IPS DF 6.9 (cell line): ENCODE data around the gene LPCAT1.

Experiments used
- DNase-seq: peaks from one replicate; pipeline ENCODE4 v3.0.0-alpha.2; 2013; ENCODE audit warnings: low read depth, low spot score
- H3K27ac ChIP-seq: one replicate; pipeline ENCODE4 v1.5.1; 2013; ENCODE audit warnings: low read length, control low read depth
- H3K27me3 ChIP-seq: 2 replicates; pipeline ENCODE4 v1.6.1; 2013; ENCODE audit warnings: mild to moderate bottlenecking, low read length; ENCODE audit not compliant: control insufficient read depth, insufficient read depth
- H3K36me3 ChIP-seq: 2 replicates; pipeline ENCODE4 v1.6.1; 2013; ENCODE audit warnings: low read length; ENCODE audit not compliant: control insufficient read depth, insufficient read depth
- H3K4me1 ChIP-seq: 2 replicates; pipeline ENCODE4 v1.6.1; 2013; ENCODE audit warnings: low read length; ENCODE audit not compliant: control insufficient read depth, insufficient read depth
- H3K4me3 ChIP-seq: 2 replicates; pipeline ENCODE4 v1.5.1; 2013; ENCODE audit warnings: mild to moderate bottlenecking, low read length
- H3K9me3 ChIP-seq: 2 replicates; pipeline ENCODE4 v1.6.1; 2013; ENCODE audit warnings: low read length, inconsistent platforms; ENCODE audit not compliant: control insufficient read depth, insufficient read depth
- WGBS: extraction: QIAGEN DNeasy Blood & Tissue Kit; methylation state at CpG from one replicate; pipeline ENCODE4 v1.1.7; 2013; ENCODE audit warnings: mixed read lengths, missing lambda C conversion rate; ENCODE audit not compliant: insufficient read length, insufficient coverage; 5-methylcytosine and 5-hydroxymethylcytosine counted together

The LPCAT1 gene

GRCh38 chr5:1438871-1439270, 84.9 kb downstream of the LPCAT1 start:
- H3K4me3 ChIP-seq: no peak overlapping the region
- no peak for DNase-seq
- peaks cover 11% of the 10 kb centered on the region for H3K27me3 ChIP-seq
- no CpG with 5 or more reads among the region's 21 CpGs for WGBS
- no peaks in the 10 kb centered on the region for H3K36me3 ChIP-seq
- H3K27ac ChIP-seq: no peak overlapping the region
- no peaks in the 10 kb centered on the region; the same call in 1 of the 2 replicates for H3K9me3 ChIP-seq
- no peaks in the 10 kb centered on the region for H3K4me1 ChIP-seq

GRCh38 chr5:1437876-1438559, 85.7 kb downstream of the LPCAT1 start:
- Histone ChIP-seq H3K4me1 (no peaks in the 10 kb centered on the region), H3K9me3 (no peaks in the 10 kb centered on the region; the same call in 1 of the 2 replicates), H3K27ac (no peak overlapping the region), H3K36me3 (no peaks in the 10 kb centered on the region), H3K4me3 (no peak overlapping the region), H3K27me3 (peaks cover 3% of the 10 kb centered on the region; the same call in 1 of the 2 replicates)
- no CpG with 5 or more reads among the region's 25 CpGs for WGBS
- no peak for DNase-seq

GRCh38 chr5:1437226-1437829, 86.4 kb downstream of the LPCAT1 start:
- Histone ChIP-seq H3K9me3 (no peaks in the 10 kb centered on the region; the same call in 1 of the 2 replicates), H3K36me3 (no peaks in the 10 kb centered on the region), H3K27me3 (peaks cover 2% of the 10 kb centered on the region; the same call in 1 of the 2 replicates), H3K27ac (no peak overlapping the region), H3K4me1 (no peaks in the 10 kb centered on the region), H3K4me3 (no peak overlapping the region)
- DNase-seq: no peak
- WGBS: no CpG with 5 or more reads among the region's 11 CpGs

- H3K4me1 ChIP-seq: no peaks in the 10 kb centered on the region
- no peak overlapping the region for H3K27ac ChIP-seq
- no CpG with 5 or more reads among the region's 16 CpGs for WGBS
- no peaks in the 10 kb centered on the region for H3K27me3 ChIP-seq
- H3K4me3 ChIP-seq: no peak overlapping the region
- H3K9me3 ChIP-seq: no peaks in the 10 kb centered on the region; the same call in 1 of the 2 replicates
- no peaks in the 10 kb centered on the region for H3K36me3 ChIP-seq
- no peak for DNase-seq
Measured at GRCh38 chr5:1436681-1437080, 87.1 kb downstream of the LPCAT1 start.

- Histone ChIP-seq H3K4me1 (no peaks in the 10 kb centered on the region), H3K4me3 (no peak overlapping the region), H3K27me3 (no peaks in the 10 kb centered on the region), H3K36me3 (no peaks in the 10 kb centered on the region), H3K27ac (no peak overlapping the region), H3K9me3 (no peaks in the 10 kb centered on the region; the same call in 1 of the 2 replicates)
- WGBS: no CpG with 5 or more reads among the region's 10 CpGs
- no peak for DNase-seq
Measured at GRCh38 chr5:1436036-1436435, 87.7 kb downstream of the LPCAT1 start.

DNA sequence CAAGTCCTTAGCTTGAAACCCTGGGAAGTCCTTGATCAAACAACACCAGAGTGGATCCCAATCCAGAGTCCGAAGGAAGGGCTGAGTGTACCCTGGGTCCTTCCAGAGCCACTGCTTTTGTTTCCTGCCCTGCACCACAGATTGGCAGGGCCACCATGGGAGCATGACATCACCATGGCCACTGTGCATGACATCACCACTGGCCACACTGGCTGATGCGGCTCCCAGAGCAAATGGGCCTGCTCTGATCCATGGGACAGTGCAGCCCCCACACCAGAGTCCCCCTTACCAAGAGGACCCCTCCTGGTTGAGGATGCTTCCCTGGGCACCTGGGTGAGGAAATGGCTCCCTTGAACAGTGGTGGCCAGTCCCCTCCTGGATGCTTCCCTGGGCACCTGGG, 88.4 kb downstream of the LPCAT1 start:
- H3K27ac ChIP-seq: no peak overlapping the region
- H3K4me3 ChIP-seq: no peak overlapping the region
- H3K4me1 ChIP-seq: no peaks in the 10 kb centered on the region
- no peaks in the 10 kb centered on the region for H3K27me3 ChIP-seq
- no peaks in the 10 kb centered on the region; the same call in 1 of the 2 replicates for H3K9me3 ChIP-seq
- DNase-seq: no peak
- WGBS: no CpG with 5 or more reads among the region's 2 CpGs
- no peaks in the 10 kb centered on the region for H3K36me3 ChIP-seq

DNA sequence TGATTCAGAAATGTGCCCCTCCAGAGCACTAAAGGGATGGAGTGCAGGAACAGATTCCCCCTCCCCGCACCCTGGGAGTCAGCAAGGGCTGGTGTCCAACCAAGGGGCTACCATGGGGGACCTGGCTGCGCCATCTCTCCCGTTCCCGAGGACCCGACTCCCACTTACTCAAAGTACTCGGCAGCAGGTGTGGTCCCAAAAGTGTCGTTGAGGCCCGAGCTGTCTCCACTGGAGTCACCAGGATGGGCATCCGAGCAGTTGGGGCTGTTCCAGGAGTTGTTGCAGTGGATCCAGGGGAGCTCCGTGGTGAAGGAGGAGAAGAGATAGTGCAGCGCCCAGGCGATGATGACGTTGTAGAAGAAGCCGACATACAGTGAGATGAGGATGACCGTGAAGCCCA, 91.5 kb downstream of the LPCAT1 start:
- H3K9me3 ChIP-seq: peaks cover 3% of the 10 kb centered on the region; the same call in 1 of the 2 replicates

DNA sequence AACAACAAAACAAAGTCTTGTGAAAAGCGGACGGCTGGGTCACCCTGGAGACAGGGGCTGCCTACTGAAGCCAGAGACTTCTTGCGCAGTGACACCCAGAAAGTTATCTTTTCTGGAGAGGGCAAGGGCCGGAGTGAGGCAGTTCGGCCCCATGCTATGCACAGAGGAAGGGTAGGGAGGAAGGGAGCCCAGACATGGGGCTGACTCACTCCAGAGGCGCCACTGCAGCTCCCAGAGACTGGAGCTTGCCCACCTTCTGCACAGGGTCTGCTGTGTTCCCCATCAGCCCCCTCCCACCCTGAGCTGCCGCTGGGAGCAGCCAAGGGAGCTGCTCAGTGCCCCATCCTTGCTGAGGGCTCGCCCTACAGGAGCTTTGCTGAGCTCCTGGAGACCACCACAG, 91.9 kb downstream of the LPCAT1 start:
- Histone ChIP-seq H3K4me1 (no peaks in the 10 kb centered on the region), H3K36me3 (no peaks in the 10 kb centered on the region), H3K9me3 (peaks cover 3% of the 10 kb centered on the region; the same call in 1 of the 2 replicates), H3K27me3 (no peaks in the 10 kb centered on the region), H3K4me3 (no peak overlapping the region), H3K27ac (no peak overlapping the region)
- no peak for DNase-seq
- WGBS: no CpG with 5 or more reads among the region's 8 CpGs

More for the DNA sequence above, 91.5 kb downstream of the LPCAT1 start:
- WGBS: no CpG with 5 or more reads among the region's 15 CpGs
- Histone ChIP-seq H3K4me3 (no peak overlapping the region), H3K27me3 (no peaks in the 10 kb centered on the region), H3K27ac (no peak overlapping the region), H3K4me1 (no peaks in the 10 kb centered on the region), H3K36me3 (no peaks in the 10 kb centered on the region)
- DNase-seq: no peak

GRCh38 chr5:1431021-1431811, 92.5 kb downstream of the LPCAT1 start:
- Histone ChIP-seq H3K36me3 (no peaks in the 10 kb centered on the region), H3K4me1 (no peaks in the 10 kb centered on the region), H3K27ac (no peak overlapping the region), H3K4me3 (no peak overlapping the region), H3K27me3 (no peaks in the 10 kb centered on the region), H3K9me3 (peaks cover 3% of the 10 kb centered on the region; the same call in 1 of the 2 replicates)
- DNase-seq: no peak
- no CpG with 5 or more reads among the region's 33 CpGs for WGBS

DNA sequence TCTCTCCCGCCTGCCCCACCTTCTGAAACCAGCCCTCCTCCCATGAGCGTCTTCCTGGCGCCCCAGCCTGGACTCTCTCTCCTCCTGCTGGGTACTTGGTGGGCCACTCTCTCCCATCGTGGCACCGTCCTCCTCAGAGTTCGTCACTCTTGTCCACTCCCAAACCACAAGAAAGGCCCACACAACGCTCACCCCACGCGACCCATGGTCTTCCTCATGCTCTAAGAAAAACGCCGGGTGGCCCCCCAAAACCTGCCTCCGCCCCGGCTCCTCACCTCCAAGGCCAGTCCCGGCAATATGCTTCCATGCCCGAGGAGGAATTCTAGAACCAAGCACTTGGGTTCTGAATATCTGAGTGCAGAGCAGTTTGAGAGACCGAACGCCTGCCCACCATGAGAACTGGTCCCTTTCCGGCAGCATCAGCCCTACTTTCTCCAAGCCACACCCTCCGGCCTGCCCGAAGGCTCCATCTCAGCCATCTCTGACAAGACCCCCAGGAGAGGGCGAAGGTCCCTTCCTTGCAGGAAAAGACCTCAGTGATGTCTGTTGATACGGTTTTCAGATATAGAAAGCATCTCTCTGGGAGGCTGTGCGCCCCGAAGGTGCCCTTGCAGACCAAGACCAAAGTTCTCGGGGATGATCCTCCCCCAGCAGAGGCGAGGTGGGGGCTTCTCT, 93.5 kb downstream of the LPCAT1 start:
- no peak overlapping the region for H3K4me3 ChIP-seq
- no peaks in the 10 kb centered on the region for H3K27me3 ChIP-seq
- no CpG with 5 or more reads among the region's 26 CpGs for WGBS
- H3K27ac ChIP-seq: no peak overlapping the region
- H3K36me3 ChIP-seq: no peaks in the 10 kb centered on the region
- no peak for DNase-seq
- H3K9me3 ChIP-seq: peaks cover 3% of the 10 kb centered on the region; the same call in 1 of the 2 replicates
- no peaks in the 10 kb centered on the region for H3K4me1 ChIP-seq
